Measurements from ENCODE around the gene FNBP1L. TPM values are rescaled to one million over a fixed set of nuclear protein-coding genes. Genes with fewer than 3 reads are reported as not detected.

FNBP1L gene
- total RNA-seq, 1 experiment from 2014 or later: 119 TPM

- no peak overlapping the region for H3K4me2 ChIP-seq (ENCODE audit: insufficient read depth, insufficient read length, low read length)
- no peak overlapping the region for H2AFZ ChIP-seq (ENCODE audit: low read length)
- TF ChIP-seq CTCF (conservative IDR thresholded peaks at IDR 0.05): no peak
- no peak overlapping the region for H3K23ac ChIP-seq (ENCODE audit: insufficient read length, low read depth, low read length)
- H3K36me3 Mint-ChIP-seq (ENCODE audit: insufficient read depth in 1 of 3, low read depth in 3 of 3): peaks cover under 1 to 35% (median 5%) of the 10 kb centered on the region in 3 experiments; a peak in 6 of 7 replicates
- no peak overlapping the region for H3K14ac ChIP-seq (ENCODE audit: insufficient read depth, low read length)
- no peak overlapping the region for H3K4me3 Mint-ChIP-seq
- peaks cover 3% of the 10 kb centered on the region for H3K9me3 ChIP-seq (ENCODE audit: control insufficient read depth, low read depth, low read length)
- no peak overlapping the region for H2BK5ac ChIP-seq (ENCODE audit: insufficient read length, low read length)
- peaks cover 10% of the 10 kb centered on the region; the same call in 1 of the 2 replicates for H3K4me1 ChIP-seq (ENCODE audit: insufficient read depth, low read length)
- H2BK15ac ChIP-seq (ENCODE audit: low read depth, low read length): no peak overlapping the region
- H2AK5ac ChIP-seq (ENCODE audit: insufficient read length, low read length): no peak overlapping the region
- H3K27ac Mint-ChIP-seq: peak overlapping the region in 1 of 3 experiments; percentile 81; a peak in 1 of 7 replicates
- no peak overlapping the region for H2BK12ac ChIP-seq (ENCODE audit: insufficient read length, low read depth, low read length)
- no peak overlapping the region for H4K91ac ChIP-seq (ENCODE audit: insufficient read length, low read depth, low read length)
- peaks cover 7 to 22% of the 10 kb centered on the region in 2 experiments for H3K9me3 Mint-ChIP-seq
- no peak overlapping the region for H3K4ac ChIP-seq (ENCODE audit: low read depth, low read length)
- no peak overlapping the region for H3K18ac ChIP-seq (ENCODE audit: insufficient read length, low read depth, low read length)
- H3K27ac ChIP-seq (ENCODE audit: insufficient read length, low read depth, low read length): no peak overlapping the region
- H4K20me1 ChIP-seq (ENCODE audit: control insufficient read depth, insufficient read depth, insufficient read length): no peaks in the 10 kb centered on the region
- H3K27me3 ChIP-seq (ENCODE audit: insufficient read depth, low read length): no peaks in the 10 kb centered on the region
- peaks cover under 1% of the 10 kb centered on the region for H3K27me3 Mint-ChIP-seq (ENCODE audit: low read depth)
- no peak for DNase-seq
- H2BK120ac ChIP-seq (ENCODE audit: low read depth, low read length, poor library complexity, severe bottlenecking): no peak overlapping the region
- no peak overlapping the region for H2BK20ac ChIP-seq (ENCODE audit: low read depth, low read length, poor library complexity, severe bottlenecking)
- H3K23me2 ChIP-seq (ENCODE audit: insufficient read length, low read depth, low read length, poor library complexity, severe bottlenecking): no peaks in the 10 kb centered on the region
- WGBS (ENCODE audit: extremely low coverage, insufficient read length, low lambda C conversion rate): no CpG with 5 or more reads among the region's 3 CpGs
- peaks cover 37 to 53% of the 10 kb centered on the region in 2 experiments for H3K4me1 Mint-ChIP-seq
- H3K79me2 ChIP-seq (ENCODE audit: insufficient read depth, low read length): no peaks in the 10 kb centered on the region
- H4K8ac ChIP-seq (replicated peaks; ENCODE audit: insufficient read length, low read depth, low read length): no peak overlapping the region
- H3K56ac ChIP-seq (ENCODE audit: insufficient read length, low read depth, low read length): no peak overlapping the region
- H3K9ac ChIP-seq (ENCODE audit: extremely low read depth, insufficient read length, low read length): no peak overlapping the region
- H3T11ph ChIP-seq (ENCODE audit: low read length): no peak overlapping the region
- H4K5ac ChIP-seq (ENCODE audit: insufficient read length, low read depth, low read length): no peak overlapping the region
- no peaks in the 10 kb centered on the region for H3K79me1 ChIP-seq (ENCODE audit: insufficient read depth, low read depth, low read length, poor library complexity, severe bottlenecking)
Measured at GRCh38 chr1:93414749-93415148, 33.2 kb upstream of the FNBP1L start.
